NOMO-1 treated with DMSO at 0.1 percent for 48 hours (cell line): Measurements from ENCODE around the gene RAD51B.

Source experiments
- DNase-seq: peaks from one replicate; lab custom pipeline; 2025; ENCODE audit not compliant: unreplicated experiment; lab: John Stamatoyannopoulos, UW

The RAD51B gene

GRCh38 chr14:68561531-68562007 lies 742.0 kb downstream of the RAD51B start:
- no peak for DNase-seq

GRCh38 chr14:68562911-68563250 lies 743.3 kb downstream of the RAD51B start:
- no peak for DNase-seq

- no peak for DNase-seq
Observed at GRCh38 chr14:68563251-68564131, 743.9 kb downstream of the RAD51B start.

- DNase-seq: no peak
Observed at GRCh38 chr14:68564191-68564825, 744.7 kb downstream of the RAD51B start.

- peak; percentile 14 for DNase-seq
Observed at GRCh38 chr14:68564826-68565759, 745.5 kb downstream of the RAD51B start.

GRCh38 chr14:68566075-68566474 lies 746.5 kb downstream of the RAD51B start:
- DNase-seq: no peak

- DNase-seq: no peak
Observed at GRCh38 chr14:68568907-68569897, 749.6 kb downstream of the RAD51B start.

GRCh38 chr14:68569970-68570409 lies 750.4 kb downstream of the RAD51B start:
- no peak for DNase-seq

GRCh38 chr14:68571114-68571591 lies 751.6 kb downstream of the RAD51B start:
- no peak for DNase-seq

GRCh38 chr14:68571928-68572525 lies 752.4 kb downstream of the RAD51B start:
- DNase-seq: no peak

GRCh38 chr14:68573126-68573525 lies 753.5 kb downstream of the RAD51B start:
- DNase-seq: no peak

GRCh38 chr14:68573722-68574121 lies 754.1 kb downstream of the RAD51B start:
- no peak for DNase-seq

- DNase-seq: no peak
Observed at GRCh38 chr14:68574461-68574860, 754.9 kb downstream of the RAD51B start.

GRCh38 chr14:68574906-68575305 lies 755.3 kb downstream of the RAD51B start:
- no peak for DNase-seq

- DNase-seq: no peak
Observed at GRCh38 chr14:68575426-68575825, 755.8 kb downstream of the RAD51B start.

GRCh38 chr14:68576031-68576430 lies 756.5 kb downstream of the RAD51B start:
- DNase-seq: no peak

- DNase-seq: no peak
Observed at GRCh38 chr14:68576496-68577244, 757.1 kb downstream of the RAD51B start.

GRCh38 chr14:68577802-68578541 lies 758.4 kb downstream of the RAD51B start:
- DNase-seq: peak; percentile 89
